IPS DF 4.7 (cell line): ENCODE results near the gene NR2C2.

ENCODE experiments used
- DNase-seq: peaks from one replicate; pipeline ENCODE4 v3.0.0-alpha.2; 2013; ENCODE audit warnings: low spot score; ENCODE audit errors: extremely low read depth

Gene NR2C2

DNA sequence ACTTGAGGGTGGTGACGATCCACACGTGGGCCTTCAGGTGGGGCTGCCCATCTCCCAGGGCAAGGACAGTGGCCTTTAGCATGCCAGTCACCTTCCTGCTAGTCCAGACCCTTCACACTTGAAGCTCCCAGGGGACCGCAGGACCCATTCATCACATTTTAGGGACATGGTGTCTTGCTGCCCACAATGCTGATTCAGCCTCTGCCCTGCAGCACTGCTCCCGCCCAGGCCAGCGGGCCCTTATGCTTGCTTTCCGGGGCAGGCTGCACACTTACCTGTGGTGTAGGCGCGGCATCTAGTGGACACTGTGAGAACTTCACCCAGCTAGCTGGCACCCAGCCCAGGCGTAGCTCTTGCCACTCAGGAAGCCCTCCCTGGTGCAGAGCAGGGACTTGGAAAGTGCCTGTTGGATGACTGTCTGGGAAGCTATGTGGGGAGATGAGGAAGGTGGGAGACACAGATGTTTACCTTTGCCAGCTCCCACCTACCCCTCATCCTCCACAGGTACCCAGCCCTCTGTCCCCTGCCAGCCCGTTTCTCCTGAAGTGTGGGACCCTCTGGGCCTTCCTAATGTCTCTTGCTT lies 26.3 kb upstream of the NR2C2 start:
- DNase-seq = peak; percentile 53

DNA sequence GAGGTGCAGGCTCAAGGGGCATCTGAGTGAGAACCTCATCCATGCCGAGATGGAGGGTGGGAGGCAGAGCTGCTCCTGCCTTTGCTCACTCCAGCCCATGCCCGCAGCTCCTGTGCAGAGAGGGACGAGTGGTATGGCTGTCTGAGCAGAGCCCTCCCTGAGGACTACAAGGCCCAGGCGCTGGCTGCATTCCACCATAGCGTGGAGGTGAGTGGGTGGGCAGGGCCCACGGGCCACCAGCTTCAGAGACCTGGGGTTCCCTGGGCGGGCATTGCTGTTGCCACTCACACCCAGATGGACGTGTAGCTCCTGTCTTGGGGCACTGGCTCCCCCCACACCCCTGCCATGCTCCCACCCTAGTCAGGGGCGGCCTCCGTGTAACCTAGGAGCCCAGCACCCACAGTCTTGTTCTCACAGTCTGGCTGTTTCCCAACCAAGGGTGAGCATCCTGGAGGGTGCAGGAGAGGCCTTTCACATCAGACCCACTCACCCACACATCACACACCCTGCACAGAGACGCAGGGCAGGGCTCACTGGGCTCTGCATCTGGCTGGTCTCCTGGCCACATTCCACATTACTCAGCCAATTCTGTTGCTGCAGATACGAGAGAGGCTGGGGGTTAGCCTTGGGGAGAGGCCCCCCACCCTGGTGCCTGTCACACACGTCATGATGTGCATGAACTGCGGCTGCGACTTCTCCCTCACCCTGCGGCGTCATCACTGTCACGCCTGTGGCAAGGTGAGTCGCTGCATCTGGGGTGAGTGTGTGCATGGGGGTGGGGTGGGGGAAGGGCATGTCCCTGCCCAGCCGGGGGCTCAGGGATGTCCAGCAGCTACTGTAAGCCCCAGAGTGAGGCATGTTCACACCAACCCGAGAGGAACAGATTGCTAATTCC lies 25.3 kb upstream of the NR2C2 start:
- DNase-seq = no peak

DNA sequence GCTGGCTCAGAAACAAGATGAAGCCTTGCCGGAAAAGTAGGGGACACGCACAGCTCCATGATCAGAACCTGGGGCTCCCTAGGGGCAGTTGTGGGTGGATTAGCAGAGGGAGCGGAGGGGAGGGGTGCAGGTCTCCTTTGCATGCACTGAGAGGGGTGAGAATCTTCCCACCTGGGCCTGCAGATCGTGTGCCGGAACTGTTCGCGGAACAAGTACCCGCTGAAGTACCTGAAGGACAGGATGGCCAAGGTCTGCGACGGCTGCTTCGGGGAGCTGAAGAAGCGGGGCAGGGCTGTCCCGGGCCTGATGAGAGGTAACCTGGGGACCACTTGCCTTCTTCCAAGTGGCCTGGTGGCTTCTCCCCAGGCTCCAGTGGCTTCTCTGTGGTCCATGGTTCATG lies 24.5 kb upstream of the NR2C2 start:
- DNase-seq = no peak

DNA sequence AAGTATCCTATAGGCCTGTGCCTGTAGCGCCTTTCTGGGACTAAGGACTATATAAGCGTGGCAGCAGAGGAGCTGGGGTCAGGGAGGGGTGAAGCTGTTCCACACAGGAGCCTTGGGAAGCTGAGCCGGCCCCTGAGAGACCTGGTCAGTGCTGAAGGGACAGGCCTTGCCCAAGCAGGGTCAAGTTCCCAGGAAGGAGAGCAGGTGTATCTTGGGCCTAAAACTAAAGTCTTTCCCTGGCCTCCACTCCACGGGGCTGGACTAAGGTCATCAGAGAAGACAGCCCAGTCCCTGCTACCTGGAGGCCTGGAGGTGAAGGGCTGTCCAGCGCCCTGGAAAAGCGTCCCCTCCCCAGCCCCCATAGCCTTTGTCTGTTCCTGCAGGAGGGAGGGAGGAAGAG lies 23.9 kb upstream of the NR2C2 start:
- DNase-seq = no peak

DNA sequence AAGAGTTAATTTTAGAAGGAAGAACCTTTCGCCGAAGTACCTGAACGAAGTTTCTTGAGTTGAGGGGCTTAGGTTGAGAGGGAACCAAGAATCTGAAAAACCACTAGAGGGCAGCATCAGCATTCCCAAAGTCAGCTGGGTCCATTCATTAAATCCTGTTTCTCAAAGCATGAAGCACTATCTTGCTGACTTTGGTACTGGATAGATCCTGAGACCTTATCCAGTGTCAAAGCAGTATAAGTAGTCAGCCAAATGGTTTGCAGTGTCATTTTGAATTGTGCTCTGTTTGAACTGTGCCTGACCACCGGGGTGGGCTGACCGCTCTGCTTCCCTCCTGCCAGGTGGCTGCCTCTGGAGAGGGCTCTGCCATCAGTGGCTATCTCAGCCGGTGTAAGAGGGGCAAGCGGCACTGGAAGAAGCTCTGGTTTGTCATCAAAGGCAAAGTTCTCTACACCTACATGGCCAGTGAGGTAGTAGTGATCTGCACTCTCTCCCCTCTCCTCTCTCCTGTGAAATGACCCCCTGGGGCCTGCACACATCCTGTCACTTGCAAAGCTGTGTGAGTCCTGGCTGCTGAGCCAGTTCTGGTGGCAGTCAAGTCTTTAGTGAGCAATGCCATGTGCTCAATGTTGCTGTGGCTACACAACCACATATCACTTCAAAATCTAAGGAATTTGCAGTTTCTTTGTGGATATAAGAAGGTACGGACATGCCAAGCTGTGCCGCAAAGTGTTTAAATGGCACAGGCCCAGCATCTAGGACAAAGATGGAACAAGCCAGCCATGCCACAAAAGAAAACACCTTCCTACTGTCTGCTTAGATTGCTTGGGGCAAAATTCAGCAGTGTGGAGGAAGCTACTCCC lies 21.4 kb upstream of the NR2C2 start:
- DNase-seq = peak; percentile 80

DNA sequence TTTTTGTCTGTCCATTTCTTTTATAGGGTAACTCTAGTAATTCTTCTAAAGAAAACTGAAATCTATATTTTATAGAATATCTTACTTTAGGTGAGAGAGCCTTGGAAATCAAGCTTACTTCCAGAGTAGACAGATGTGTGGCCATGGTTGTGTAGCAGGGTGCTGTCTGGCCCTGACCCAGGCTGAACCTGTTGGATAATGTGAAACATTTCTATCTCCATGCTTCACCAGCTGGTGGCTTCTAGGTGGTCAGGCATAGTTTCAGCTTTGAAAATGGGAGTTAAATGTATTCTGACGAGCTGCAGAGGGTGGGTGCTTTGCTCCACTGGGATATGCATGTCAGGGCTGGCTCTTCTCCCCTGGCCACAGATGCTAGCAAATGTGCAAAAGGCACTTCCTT lies 20.8 kb upstream of the NR2C2 start:
- no peak for DNase-seq

DNA sequence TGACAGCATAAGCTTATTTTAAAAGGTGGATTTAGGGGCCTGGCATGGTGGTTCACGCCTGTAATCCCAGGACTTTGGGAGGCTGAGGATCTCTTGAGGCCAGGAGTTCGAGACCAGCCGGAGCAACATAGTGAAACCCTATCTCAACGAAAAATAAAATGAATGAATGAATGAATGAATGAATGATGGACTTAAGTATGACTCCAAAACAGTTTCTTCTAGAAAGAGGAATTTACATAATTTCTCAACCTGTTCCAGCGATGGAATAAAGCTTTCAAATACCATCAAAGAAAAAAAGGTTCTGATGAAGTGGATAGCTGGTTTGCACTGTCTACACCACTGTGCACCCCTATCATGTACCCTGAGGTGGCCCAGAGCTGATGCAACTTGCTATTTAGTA lies 20.1 kb upstream of the NR2C2 start:
- DNase-seq = no peak

DNA sequence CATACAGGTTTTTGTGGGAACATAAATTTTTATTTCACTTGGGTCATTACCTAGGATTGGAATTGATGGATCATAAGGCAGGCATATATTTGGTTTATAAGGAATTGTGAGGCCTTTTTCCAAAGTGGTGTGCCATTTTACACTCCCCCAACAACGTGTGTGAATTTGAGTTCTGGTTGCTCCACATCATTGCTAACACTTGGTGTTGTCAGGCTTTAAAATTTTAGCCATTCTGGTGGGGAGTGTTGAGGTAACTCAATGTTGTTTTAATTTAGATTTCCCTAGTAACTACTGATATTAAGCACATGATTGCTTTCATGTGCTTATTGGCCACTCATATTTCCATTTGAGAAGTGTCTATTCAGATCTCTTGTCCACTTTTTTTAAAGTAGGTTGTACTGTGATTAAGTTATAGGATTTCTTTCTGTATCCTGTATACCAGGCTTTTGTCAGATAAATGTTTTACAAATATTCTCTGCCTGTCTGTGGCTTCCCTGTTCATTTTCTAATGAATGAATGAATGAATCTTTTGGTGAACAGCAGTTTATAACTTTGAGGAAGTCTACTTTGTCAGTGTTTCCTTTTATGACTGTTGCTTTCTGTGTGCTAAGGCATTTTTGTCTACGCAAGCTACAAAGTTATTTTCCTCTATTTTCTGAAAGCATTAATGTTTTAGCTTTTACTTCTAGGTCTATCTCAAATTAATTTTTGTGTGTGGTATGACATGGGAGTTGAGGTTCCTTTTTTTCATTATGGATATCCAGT lies 17.9 kb upstream of the NR2C2 start:
- DNase-seq = no peak

DNA sequence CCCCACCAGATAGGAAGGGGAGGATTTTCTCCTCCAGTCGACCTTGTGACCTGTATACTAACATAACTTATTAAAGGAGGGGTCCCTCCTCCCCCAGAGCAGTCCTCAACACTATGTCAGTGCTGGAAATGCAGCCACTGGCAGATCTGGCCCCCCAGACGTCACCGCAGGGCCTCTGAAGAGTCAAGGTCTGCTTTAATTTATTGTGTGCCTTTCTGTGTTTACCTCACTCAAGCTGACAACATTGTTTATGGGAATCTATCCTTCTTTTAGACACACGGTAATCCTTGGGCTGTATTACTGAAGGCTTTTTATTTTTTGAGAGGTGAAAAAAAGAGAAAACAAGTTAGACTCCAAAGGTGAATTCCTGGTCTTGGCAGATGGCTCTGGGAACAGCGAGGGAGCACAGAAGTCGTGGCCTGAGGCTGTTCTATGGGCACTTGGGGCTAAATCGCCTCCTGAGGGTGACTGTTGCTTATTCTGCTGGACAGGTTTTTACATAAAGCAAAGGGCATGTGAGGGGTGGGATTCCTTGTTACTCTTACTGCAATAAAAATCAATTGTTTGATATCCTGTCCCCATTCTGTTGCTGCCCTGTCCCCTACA lies 13.5 kb upstream of the NR2C2 start:
- DNase-seq = no peak

DNA sequence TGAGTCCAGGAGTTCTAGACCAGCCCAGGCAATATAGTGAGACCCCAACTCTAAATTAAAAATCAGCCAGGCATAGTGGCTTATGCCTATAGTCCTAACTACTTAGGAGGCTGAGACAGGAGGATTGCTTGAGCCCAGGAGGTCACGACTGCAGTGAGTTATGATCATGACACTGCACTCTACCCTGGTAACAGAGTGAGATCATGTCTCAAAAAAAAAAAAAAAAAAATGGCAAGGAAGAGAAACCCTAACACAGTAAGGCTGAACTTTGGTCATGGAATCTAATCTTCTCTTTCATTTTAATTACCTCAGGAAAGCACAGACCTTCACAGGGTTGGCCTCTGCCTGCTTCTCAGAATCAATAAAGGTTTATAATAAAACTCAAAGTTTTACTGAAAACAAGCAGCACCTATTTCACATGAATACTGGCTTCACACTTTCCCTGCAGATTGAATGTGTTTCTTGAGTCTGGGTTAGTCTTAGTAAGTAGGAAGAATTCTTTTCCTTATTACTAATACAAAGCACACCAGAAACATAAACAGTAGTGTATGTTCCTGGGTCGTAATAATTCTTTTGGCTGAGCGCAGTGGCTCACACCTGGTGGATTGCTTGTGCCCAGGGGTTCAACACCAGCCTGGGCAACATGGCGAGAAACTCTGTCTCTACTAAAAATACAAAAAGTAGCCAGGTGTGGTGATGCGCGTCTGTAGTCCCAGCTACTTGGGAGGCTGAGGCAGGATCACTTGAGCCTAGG lies 11.6 kb upstream of the NR2C2 start:
- no peak for DNase-seq

DNA sequence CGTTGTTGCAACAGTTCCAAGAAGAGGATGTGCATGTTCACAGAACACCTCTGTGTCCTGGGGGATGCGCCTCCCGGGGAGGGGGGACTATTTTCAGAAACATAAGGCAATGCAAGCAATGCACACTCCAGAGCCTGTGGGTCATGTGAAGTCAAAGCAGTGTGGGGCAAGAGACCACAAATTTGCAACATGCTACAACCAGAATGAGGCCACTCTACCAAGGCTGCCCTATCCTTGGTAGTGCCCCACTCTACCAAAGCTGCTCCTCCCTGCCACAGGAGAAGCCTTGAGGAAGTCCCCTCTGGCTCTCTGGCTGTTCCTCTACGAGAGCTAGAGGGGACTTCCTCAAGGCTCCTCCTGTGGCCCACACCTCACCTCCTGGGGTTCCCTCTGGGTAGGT lies 8.4 kb upstream of the NR2C2 start:
- no peak for DNase-seq

DNA sequence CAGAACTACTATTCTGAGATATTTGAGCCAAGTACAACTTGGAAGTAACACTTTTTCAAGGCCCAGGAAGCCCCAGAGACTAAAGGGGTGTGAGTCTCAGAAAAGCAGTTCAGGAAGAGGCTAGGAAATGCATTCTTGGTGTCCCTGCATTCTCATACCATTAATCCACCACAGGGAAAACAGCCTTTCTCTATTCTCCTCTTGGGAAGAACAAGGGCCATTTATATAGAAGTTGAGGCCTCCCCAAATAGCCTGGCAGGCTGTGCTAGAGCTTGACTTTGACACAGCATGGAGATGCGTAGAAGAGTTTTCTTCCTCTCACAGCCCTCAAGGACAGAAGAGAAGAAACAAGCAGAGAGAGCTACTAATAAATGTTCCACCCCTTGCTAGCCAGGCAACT lies 5.5 kb upstream of the NR2C2 start:
- DNase-seq = no peak

DNA sequence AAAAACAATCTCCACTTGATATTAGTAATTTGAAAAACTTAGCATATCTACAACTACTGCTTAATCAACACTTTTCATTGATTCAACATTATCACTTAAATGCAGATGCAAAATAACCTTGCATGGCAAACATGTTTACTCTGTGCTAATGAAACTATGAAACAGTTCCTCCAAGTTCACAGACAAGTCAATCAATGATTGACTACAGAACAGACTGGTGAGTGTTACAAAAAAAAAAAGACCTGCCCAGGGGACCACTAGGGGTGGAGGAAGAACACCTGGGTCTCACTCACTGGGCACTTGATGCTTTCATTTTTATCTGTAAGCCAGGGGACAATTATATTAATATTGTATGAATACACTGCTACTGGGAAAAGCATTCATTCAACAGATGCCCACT lies 4.3 kb upstream of the NR2C2 start:
- DNase-seq = no peak

DNA sequence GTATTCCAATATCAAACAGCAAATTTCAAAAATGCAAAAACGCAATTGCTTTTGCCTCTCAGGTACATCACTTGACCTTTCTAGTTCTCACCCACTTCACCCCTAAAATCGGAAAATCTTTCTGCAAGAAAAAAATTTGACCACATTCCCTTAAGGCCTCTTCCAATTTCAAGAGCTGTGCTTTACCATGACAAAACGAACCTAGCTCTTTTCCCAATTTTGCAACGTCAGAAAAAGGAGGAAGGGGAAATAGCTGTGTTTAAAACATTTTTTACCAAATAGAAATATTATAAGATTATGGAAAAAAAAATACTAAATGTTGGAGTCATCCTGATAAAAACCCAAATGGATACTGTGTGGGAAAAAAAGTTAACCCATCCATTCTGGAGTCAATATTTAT lies 1.1 kb upstream of the NR2C2 start:
- DNase-seq = no peak

DNA sequence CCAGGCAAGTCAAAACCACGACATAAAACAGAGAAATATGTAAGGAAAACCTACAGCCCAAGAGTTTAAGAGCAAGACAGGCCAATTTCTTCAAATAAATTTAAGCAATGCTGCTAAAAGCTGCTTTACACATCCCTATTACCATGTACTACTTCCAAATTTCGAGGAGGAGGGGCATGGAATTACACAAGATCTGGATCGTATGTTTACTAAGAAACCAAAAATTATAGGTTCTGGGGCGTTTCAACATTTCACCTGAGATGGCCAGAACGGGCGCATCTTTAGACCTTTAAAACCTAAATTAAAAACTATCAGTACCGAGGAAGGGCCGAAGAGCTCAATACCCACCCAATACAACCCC lies 664 bp upstream of the NR2C2 start:
- DNase-seq = no peak

DNA sequence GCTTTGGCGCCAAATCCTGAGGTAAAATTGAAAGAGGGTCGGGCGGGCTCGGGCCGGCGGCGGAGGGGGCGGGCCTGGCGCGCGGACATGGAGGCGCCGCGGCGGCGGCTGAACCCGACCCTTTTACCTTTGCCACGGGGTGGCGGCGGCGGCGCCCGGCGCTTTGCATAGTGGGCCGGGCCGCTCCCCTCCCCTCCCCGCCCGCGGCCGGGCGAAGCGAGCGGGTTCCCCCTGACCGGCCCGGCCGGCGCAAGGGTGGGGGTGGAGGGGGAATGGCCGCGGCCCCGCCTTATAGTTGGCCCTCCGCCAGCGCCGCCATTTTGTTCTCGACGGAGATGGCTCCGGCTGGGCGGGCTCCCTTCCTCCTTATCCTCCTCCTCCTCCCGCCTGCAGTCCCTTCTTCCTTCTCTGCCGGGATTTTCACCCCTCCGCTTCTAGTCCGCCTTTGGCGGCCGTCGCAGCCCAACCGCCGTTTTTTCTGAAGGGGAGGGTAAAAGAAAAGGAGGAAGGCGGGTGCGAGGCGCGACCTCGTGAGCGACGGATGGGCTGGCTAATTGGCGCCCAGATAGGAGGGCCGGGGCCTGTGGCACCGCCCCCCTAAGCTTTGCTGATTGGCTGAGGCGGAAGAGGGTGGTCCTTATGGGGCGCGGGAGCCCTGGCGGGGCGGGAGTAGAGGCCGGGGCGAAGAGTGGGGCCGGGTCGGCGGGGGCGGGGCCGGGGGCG lies 664 bp downstream of the NR2C2 start:
- peak; percentile 83 for DNase-seq

DNA sequence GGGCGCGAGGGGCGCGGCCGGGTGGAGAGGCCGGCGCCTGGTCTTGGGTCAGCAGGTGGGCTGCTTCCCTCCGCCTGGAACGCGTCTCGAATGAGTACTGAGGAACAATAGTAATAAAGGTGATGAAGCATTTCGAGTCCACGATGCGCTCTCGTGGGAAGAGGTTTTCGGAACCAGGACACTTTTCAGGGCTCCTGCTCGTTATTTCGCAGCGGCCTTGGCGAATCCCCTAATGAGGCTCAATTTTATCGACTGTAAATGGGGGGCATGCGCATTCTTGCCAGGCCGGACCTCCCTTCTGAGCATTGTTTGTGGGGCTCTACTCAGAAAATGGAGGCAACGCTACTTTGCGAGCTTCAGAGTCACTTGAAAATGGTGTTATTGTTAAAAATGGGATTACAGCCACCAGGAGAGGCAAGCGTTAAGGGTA lies 1.2 kb downstream of the NR2C2 start:
- DNase-seq = no peak

DNA sequence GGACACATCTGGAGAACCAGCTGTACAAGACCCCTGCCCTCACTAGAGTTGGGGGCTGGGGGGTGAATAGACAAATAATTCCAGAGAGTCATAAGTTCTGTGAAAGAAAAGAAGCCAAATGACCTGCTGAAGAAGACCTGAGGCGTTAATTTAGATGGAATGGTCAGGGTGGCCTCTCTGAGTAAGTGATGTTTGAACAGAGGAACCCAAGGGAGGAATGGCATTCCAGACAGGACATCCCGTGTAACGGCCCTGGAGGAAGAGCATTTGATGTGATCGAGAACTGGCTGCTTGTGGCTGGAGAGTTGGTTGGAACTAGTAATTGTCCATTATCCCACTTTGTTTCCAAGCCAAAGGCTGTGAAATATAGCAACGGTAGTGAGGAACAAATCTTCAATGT lies 1.7 kb downstream of the NR2C2 start:
- DNase-seq = no peak

DNA sequence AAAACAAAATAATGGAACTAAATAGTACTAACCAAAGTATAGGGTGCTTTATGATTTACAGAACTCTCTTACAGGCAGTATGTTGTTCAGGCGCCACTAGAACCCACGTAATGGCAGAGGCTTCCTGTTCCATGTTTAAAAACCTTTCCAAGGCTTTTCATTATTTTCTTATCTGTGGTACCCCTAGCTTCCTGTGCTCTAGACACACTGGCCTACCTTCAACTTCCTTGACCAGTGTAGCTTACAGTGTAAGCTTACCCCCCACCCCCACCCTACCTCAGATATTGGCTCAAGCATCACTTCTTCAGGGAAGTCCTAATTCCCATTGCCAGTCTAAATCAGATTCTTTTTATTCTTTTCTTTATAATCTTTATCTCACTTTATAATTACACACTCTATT lies 2.9 kb downstream of the NR2C2 start:
- DNase-seq = no peak

DNA sequence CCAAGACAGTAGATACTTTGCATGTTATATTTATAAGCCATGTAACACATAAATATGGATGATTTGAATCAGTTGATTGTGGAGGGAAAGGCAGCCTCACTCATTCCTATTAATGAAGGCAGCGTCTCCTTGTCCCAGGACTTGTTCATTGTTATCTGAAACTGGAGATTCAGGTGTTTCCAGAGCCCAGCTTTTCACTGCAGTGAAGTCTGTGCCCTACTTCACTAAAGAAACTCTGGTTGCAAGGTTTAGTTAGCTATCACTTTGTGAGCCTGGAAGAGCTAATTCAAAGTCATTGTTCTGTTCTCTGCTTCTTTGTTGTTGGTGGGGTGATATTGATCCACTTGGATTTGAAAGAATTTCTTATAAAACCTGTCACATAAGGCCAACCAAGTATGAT lies 9.8 kb downstream of the NR2C2 start:
- no peak for DNase-seq
